Osteoblast (primary cell): Measurements from ENCODE around the gene TCF4. TPM values are rescaled to one million over a fixed set of nuclear protein-coding genes. Genes with fewer than 3 reads are reported as not detected.

Experiments
- DNase-seq: peaks from one replicate; pipeline ENCODE4 v3.0.0; 2011; ENCODE audit warnings: low spot score, mixed read lengths; ENCODE audit not compliant: insufficient read length; ENCODE audit errors: missing footprints
- H2AFZ ChIP-seq: 2 replicates; pipeline ENCODE4 v1.6.0; 2011; ENCODE audit warnings: mild to moderate bottlenecking, low read length
- H3K27ac ChIP-seq: 2 replicates; pipeline ENCODE4 v1.5.1; 2011; ENCODE audit warnings: mild to moderate bottlenecking, low read depth, low read length, moderate library complexity
- H3K27me3 ChIP-seq: 2 replicates; pipeline ENCODE4 v1.6.0; 2012; ENCODE audit warnings: mild to moderate bottlenecking, control low read depth, inconsistent platforms, low read length, moderate library complexity; ENCODE audit not compliant: insufficient read depth
- H3K36me3 ChIP-seq: 2 replicates; pipeline ENCODE4 v1.5.1; 2011; ENCODE audit warnings: mild to moderate bottlenecking, low read length, control low read depth, moderate library complexity; ENCODE audit not compliant: insufficient read depth
- H3K4me1 ChIP-seq: 2 replicates; pipeline ENCODE4 v1.5.1; 2011; ENCODE audit warnings: mild to moderate bottlenecking, low read length, control low read depth, moderate library complexity; ENCODE audit not compliant: insufficient read depth
- H3K4me2 ChIP-seq: 2 replicates; pipeline ENCODE4 v1.6.0; 2011; ENCODE audit warnings: mild to moderate bottlenecking, low read length; ENCODE audit not compliant: insufficient read depth
- H3K4me3 ChIP-seq: fragments of 200-600 bp; sonication (generic); 3 replicates; pipeline ENCODE4 v1.5.1; 2012; ENCODE audit warnings: mild to moderate bottlenecking, low read length, inconsistent platforms; ENCODE audit not compliant: insufficient read depth
- H3K79me2 ChIP-seq: 2 replicates; pipeline ENCODE4 v1.6.0; 2012; ENCODE audit warnings: mild to moderate bottlenecking, low read length, control low read depth, inconsistent platforms; ENCODE audit not compliant: insufficient read depth
- H3K9me3 ChIP-seq: 2 replicates; pipeline ENCODE4 v1.5.1; 2011; ENCODE audit warnings: low read depth, low read length, control low read depth
- H4K20me1 ChIP-seq: 2 replicates; pipeline ENCODE4 v1.6.0; 2012; ENCODE audit warnings: mild to moderate bottlenecking, low read length, control low read depth; ENCODE audit not compliant: insufficient read depth
- total RNA-seq: library from RNA; depleted of rRNA; stranded (reverse); fragments of >200 nt; gene quantifications from 2 replicates; pipeline ENCODE4 v1.2.3, GENCODE V29; 2012
- TF ChIP-seq, protein P1 (sequence below): IDR thresholded peaks from 2 replicates; pipeline ENCODE4 v1.5.1; 2011; ENCODE audit warnings: mild to moderate bottlenecking, low read depth, low read length, moderate library complexity; ENCODE audit errors: extremely low read depth

TCF4 gene
- total RNA-seq, 1 donor: 87.2 TPM

DNA sequence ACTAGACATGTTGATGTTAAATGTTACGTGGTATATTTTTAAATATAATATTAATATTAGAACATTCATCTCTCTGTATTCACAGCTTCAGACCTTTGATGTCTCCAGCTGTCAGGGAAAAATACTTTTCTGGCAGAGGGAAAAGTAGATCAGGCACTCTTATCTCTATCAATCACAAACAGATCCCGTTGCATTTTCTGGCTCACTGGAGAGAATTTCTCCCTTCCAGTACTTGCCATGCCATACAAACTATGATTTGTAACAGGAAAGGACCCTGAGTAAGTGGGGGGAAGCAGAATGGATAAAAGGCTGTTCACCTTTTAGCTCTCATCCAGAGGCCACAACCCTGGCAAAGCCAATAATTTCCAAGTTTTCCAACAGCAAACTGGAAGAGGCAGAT, 158.0 kb downstream of the TCF4 start:
- no peaks in the 10 kb centered on the region for H3K4me1 ChIP-seq
- TF ChIP-seq, protein P1, sequence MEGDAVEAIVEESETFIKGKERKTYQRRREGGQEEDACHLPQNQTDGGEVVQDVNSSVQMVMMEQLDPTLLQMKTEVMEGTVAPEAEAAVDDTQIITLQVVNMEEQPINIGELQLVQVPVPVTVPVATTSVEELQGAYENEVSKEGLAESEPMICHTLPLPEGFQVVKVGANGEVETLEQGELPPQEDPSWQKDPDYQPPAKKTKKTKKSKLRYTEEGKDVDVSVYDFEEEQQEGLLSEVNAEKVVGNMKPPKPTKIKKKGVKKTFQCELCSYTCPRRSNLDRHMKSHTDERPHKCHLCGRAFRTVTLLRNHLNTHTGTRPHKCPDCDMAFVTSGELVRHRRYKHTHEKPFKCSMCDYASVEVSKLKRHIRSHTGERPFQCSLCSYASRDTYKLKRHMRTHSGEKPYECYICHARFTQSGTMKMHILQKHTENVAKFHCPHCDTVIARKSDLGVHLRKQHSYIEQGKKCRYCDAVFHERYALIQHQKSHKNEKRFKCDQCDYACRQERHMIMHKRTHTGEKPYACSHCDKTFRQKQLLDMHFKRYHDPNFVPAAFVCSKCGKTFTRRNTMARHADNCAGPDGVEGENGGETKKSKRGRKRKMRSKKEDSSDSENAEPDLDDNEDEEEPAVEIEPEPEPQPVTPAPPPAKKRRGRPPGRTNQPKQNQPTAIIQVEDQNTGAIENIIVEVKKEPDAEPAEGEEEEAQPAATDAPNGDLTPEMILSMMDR: no peak
- peaks cover 5% of the 10 kb centered on the region for H3K36me3 ChIP-seq
- no peak overlapping the region for H3K4me2 ChIP-seq
- no peaks in the 10 kb centered on the region for H3K27me3 ChIP-seq
- peaks cover 26% of the 10 kb centered on the region for H3K79me2 ChIP-seq
- no peak overlapping the region for H3K27ac ChIP-seq
- no peaks in the 10 kb centered on the region for H3K9me3 ChIP-seq
- H2AFZ ChIP-seq: no peak overlapping the region
- H3K4me3 ChIP-seq: no peak overlapping the region
- no peak for DNase-seq
- peaks cover 6% of the 10 kb centered on the region for H4K20me1 ChIP-seq

DNA sequence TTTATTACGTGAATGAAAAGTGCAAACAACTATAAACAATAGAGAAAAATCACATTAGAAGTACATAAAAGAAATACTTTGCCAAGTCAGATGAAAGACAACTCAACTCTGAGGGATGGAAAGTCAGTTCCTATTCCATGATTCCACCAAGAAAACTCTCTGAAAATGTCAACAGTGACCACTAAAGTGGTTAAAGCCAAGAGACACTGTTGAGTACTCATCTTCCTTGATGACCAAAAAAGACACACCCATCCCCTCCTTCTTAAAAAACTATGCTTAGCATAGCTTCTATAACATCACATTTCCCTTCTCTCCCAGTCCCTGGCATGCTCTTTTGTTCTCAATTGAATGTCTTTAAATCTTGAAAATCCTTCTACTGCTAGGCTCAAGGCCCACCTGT, 160.0 kb downstream of the TCF4 start:
- Histone ChIP-seq H3K4me3 (no peak overlapping the region), H3K27me3 (no peaks in the 10 kb centered on the region), H4K20me1 (peaks cover 6% of the 10 kb centered on the region), H3K4me2 (no peak overlapping the region), H3K4me1 (peaks cover 4% of the 10 kb centered on the region), H2AFZ (no peak overlapping the region), H3K27ac (no peak overlapping the region), H3K79me2 (peaks cover 39% of the 10 kb centered on the region), H3K9me3 (no peaks in the 10 kb centered on the region), H3K36me3 (peaks cover 5% of the 10 kb centered on the region)
- DNase-seq: no peak
- TF ChIP-seq, protein P1: no peak

DNA sequence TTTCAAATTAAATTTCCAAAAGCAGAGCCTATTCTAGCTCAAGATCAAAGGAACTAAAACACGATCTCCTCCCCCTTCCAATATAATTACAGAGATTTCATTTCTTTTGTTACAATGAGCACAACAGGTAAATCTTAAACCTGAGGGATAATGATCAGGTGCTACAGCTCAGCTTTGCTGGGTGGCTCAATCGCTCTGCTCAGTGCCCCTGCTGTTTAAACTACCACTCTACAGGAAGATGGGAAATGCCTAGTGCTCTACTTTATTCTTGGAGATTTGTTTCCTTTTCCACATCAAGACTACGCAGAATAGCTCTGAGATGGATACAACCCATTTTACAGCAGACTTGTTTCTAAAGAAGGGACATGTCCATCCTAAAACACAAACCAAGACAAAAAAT, 162.3 kb downstream of the TCF4 start:
- H4K20me1 ChIP-seq: peaks cover 6% of the 10 kb centered on the region
- TF ChIP-seq, protein P1: no peak
- H3K36me3 ChIP-seq: peaks cover 5% of the 10 kb centered on the region
- no peak overlapping the region for H3K4me2 ChIP-seq
- H2AFZ ChIP-seq: no peak overlapping the region
- H3K4me1 ChIP-seq: peaks cover 13% of the 10 kb centered on the region
- peaks cover 45% of the 10 kb centered on the region for H3K79me2 ChIP-seq
- H3K27me3 ChIP-seq: no peaks in the 10 kb centered on the region
- DNase-seq: no peak
- no peak overlapping the region for H3K4me3 ChIP-seq
- H3K9me3 ChIP-seq: no peaks in the 10 kb centered on the region
- no peak overlapping the region for H3K27ac ChIP-seq

- Histone ChIP-seq H3K4me3 (peak overlapping the region; percentile 70), H3K79me2 (peaks cover 59% of the 10 kb centered on the region), H3K36me3 (no peaks in the 10 kb centered on the region), H3K4me1 (peaks cover 29% of the 10 kb centered on the region), H3K27ac (peak overlapping the region; percentile 88), H2AFZ (peak overlapping the region; percentile 1), H3K4me2 (peak overlapping the region; percentile 83), H3K9me3 (no peaks in the 10 kb centered on the region), H4K20me1 (no peaks in the 10 kb centered on the region), H3K27me3 (no peaks in the 10 kb centered on the region)
- peak; percentile 58 for DNase-seq
- TF ChIP-seq, protein P1: no peak
Observed at GRCh38 chr18:55422456-55423180, 165.4 kb downstream of the TCF4 start.
